Caco-2 (cell line): ENCODE results near the gene ZNRF3. TPM values are rescaled to one million over a fixed set of nuclear protein-coding genes. Genes with fewer than 3 reads are reported as not detected.
A peak's percentile ranks its signal among the peaks of the same experiment; 100 is the strongest.

Source experiments
- BruUV-seq: library from RNA; stranded (reverse); fragments of 400-500 nt; replicated peaks from 2 replicates; lab custom pipeline; 2021; lab: Mats Ljungman, UMichigan
- CTCF ChIA-PET: fragments of 300-600 bp; sonication (Branson Sonifier 250); formaldehyde crosslinking; loops from one replicate; lab custom pipeline; 2022; ENCODE audit warnings: antibody characterized with exemption; lab: Charles Lee
- POLR2A ChIA-PET: fragments of 300-600 bp; sonication (Branson Sonifier 250); formaldehyde crosslinking; loops from one replicate; lab custom pipeline; 2022; ENCODE audit warnings: antibody characterized with exemption; lab: Charles Lee
- DNase-seq, 2 experiments: peaks; one replicate each; pipeline versions ENCODE4 v3.0.0 to v3.0.0-alpha.2; 2020 to 2022
- H3K27me3 ChIP-seq: replicated peaks from 2 replicates; pipeline ENCODE4 v1.6.0; 2011; ENCODE audit warnings: low read length; ENCODE audit not compliant: control insufficient read depth, insufficient read depth
- H3K36me3 ChIP-seq: 2 replicates; pipeline ENCODE4 v1.5.1; 2011; ENCODE audit warnings: low read length; ENCODE audit not compliant: control insufficient read depth, insufficient read depth
- H3K4me1 ChIP-seq: fragments of 250-450 bp; sonication (Bioruptor Pico); 2 replicates; pipeline ENCODE4 v1.5.1; 2020; ENCODE audit warnings: mild to moderate bottlenecking
- H3K4me3 ChIP-seq: 2 replicates; pipeline ENCODE4 v1.5.1; 2011; ENCODE audit warnings: low read depth, mild to moderate bottlenecking, control low read depth, low read length
- H3K9me3 ChIP-seq: fragments of 250-450 bp; sonication (Bioruptor Pico); 2 replicates; pipeline ENCODE4 v1.5.1; 2020; ENCODE audit warnings: mild to moderate bottlenecking, moderate library complexity
- H3K27ac Mint-ChIP-seq: one replicate; pipeline ENCODE4 v1.8.0; 2022; ENCODE audit warnings: mixed read lengths; ENCODE audit not compliant: unreplicated experiment
- H3K27me3 Mint-ChIP-seq: one replicate; pipeline ENCODE4 v1.8.0; 2022; ENCODE audit warnings: mixed read lengths; ENCODE audit not compliant: insufficient read depth, unreplicated experiment
- H3K36me3 Mint-ChIP-seq: one replicate; pipeline ENCODE4 v1.8.0; 2022; ENCODE audit warnings: mild to moderate bottlenecking, mixed read lengths; ENCODE audit not compliant: insufficient read depth, unreplicated experiment
- H3K4me1 Mint-ChIP-seq: one replicate; pipeline ENCODE4 v1.8.0; 2022; ENCODE audit warnings: low read depth, mixed read lengths; ENCODE audit not compliant: unreplicated experiment
- H3K4me3 Mint-ChIP-seq: one replicate; pipeline ENCODE4 v1.8.0; 2022; ENCODE audit warnings: mild to moderate bottlenecking, moderate library complexity, mixed read lengths; ENCODE audit not compliant: unreplicated experiment
- H3K9me3 Mint-ChIP-seq: one replicate; pipeline ENCODE4 v1.8.0; 2022; ENCODE audit warnings: mixed read lengths; ENCODE audit not compliant: unreplicated experiment
- intact Hi-C: fragments of 100-400 bp; cut with micrococcal nuclease; formaldehyde crosslinking; loops from one replicate; pipeline ENCODE4 v1.10.0; 2022; ENCODE audit not compliant: unreplicated experiment
- total RNA-seq: library from RNA; stranded (reverse); gene quantifications from 2 replicates; pipeline ENCODE4 v1.2.3, GENCODE V29; 2022
- TF ChIP-seq, protein P1 (sequence below), 2 experiments: fragments of 200-600 bp in 1 of 2; IDR thresholded peaks; 1 replicate in 1 of 2; 2 replicates in 1 of 2; pipeline versions ENCODE4 v1.5.1 to v1.8.0; 2011 to 2022; ENCODE audit warnings: antibody characterized with exemption in 1 of 2, control low read depth in 1 of 2, inconsistent platforms in 1 of 2, low read depth in 1 of 2, low read length in 1 of 2, mild to moderate bottlenecking in 1 of 2, moderate library complexity in 1 of 2; ENCODE audit not compliant: insufficient read depth in 1 of 2, severe bottlenecking in 1 of 2, unreplicated experiment in 1 of 2

Gene ZNRF3
- total RNA-seq, 1 experiment from 2014 or later: 41.1 TPM

DNA sequence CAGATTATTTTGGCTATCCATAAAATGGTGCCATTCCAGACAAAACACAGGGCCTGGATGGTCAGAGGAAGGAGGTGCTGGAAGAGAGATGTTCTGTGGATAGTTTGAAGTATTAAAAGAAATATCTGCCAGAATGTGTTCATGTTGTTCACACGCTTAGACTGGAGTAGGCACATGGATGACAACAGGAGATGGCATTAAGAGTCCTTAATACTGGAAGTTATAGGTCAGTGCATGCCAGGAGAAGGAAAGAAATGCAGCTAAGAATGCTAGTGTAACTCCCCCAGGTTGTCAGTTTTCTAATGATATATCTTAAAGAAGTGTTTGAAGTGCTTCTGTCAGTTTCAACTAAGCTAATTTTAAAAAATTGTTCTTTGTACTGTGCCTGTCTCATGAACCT is 209.7 kb downstream of the ZNRF3 start:
- Histone ChIP-seq H3K9me3 (no peaks in the 10 kb centered on the region), H3K4me3 (no peak overlapping the region), H3K4me1 (peaks cover 26% of the 10 kb centered on the region), H3K27me3 (no peaks in the 10 kb centered on the region), H3K36me3 (no peaks in the 10 kb centered on the region)
- ChIA-PET POLR2A (no interaction called here), CTCF (no interaction called here)
- peaks cover 36% of the 10 kb centered on the region for H3K4me1 Mint-ChIP-seq
- intact Hi-C loops: no loop called here
- H3K27ac Mint-ChIP-seq: peak overlapping the region; percentile 17
- no TSS peak for BruUV-seq
- H3K4me3 Mint-ChIP-seq: no peak overlapping the region
- peaks cover 15% of the 10 kb centered on the region for H3K36me3 Mint-ChIP-seq
- TF ChIP-seq, protein P1, sequence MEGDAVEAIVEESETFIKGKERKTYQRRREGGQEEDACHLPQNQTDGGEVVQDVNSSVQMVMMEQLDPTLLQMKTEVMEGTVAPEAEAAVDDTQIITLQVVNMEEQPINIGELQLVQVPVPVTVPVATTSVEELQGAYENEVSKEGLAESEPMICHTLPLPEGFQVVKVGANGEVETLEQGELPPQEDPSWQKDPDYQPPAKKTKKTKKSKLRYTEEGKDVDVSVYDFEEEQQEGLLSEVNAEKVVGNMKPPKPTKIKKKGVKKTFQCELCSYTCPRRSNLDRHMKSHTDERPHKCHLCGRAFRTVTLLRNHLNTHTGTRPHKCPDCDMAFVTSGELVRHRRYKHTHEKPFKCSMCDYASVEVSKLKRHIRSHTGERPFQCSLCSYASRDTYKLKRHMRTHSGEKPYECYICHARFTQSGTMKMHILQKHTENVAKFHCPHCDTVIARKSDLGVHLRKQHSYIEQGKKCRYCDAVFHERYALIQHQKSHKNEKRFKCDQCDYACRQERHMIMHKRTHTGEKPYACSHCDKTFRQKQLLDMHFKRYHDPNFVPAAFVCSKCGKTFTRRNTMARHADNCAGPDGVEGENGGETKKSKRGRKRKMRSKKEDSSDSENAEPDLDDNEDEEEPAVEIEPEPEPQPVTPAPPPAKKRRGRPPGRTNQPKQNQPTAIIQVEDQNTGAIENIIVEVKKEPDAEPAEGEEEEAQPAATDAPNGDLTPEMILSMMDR (IDR thresholded peaks at IDR 0.05; ENCODE audit: insufficient read depth in 1 of 2, low read depth in 1 of 2, low read length in 1 of 2, severe bottlenecking in 1 of 2, unreplicated experiment in 1 of 2): no peak
- DNase-seq: no peak
- no peaks in the 10 kb centered on the region for H3K27me3 Mint-ChIP-seq
- H3K9me3 Mint-ChIP-seq: no peaks in the 10 kb centered on the region

DNA sequence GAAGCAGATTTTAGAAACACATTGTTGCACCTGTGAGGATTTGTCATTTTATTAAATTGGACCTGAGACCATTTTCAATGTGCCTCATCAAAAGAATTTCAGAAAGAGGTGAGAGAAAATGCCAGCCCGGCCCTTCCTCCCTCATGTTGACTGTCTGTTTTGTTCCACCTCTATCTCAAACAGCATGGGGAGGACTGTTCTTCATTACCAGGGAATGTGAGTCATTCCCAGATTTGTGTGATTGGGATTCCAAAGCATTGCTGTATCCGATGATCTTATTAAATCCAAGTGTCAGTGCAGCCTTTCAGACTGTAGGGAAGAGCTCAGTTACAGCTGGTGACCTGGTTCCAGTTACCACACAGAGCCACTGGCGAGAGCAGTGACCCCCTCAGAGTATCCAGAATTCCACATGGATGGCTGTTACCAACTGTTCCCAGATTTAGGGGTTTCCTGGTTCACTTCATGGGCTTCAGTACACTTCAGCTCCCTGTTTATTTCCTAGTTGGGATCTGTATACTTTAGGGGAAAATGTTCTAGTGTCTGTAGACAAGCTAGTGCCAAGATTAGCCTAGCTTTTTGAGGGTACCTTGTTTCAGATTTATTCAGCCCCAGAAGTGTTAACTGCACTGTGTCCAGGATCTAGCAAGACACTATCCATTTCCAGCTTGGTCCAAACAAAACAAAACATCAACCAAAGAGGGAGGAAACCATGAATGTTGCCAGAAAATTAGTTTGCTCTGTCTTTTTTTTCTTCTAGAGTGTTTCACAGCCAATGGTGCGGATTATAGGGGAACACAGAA is 210.3 kb downstream of the ZNRF3 start:
- no peak overlapping the region for H3K4me3 Mint-ChIP-seq
- no peak for DNase-seq
- peak overlapping the region; percentile 17 for H3K27ac Mint-ChIP-seq
- H3K4me1 Mint-ChIP-seq: peaks cover 36% of the 10 kb centered on the region
- H3K9me3 Mint-ChIP-seq: no peaks in the 10 kb centered on the region
- H3K36me3 Mint-ChIP-seq: peaks cover 18% of the 10 kb centered on the region
- no peaks in the 10 kb centered on the region for H3K36me3 ChIP-seq
- BruUV-seq: no TSS peak
- ChIA-PET CTCF (no interaction called here), POLR2A (interaction anchor here (0.6 kb wide), 1 partner anchor 28 kb away, joined by 4 read pairs; no protein-coding TSS in a partner anchor)
- no peaks in the 10 kb centered on the region for H3K27me3 Mint-ChIP-seq
- intact Hi-C loops: no loop called here
- H3K27me3 ChIP-seq: no peaks in the 10 kb centered on the region
- TF ChIP-seq, protein P1 (IDR thresholded peaks at IDR 0.05; ENCODE audit: insufficient read depth in 1 of 2, low read depth in 1 of 2, low read length in 1 of 2, severe bottlenecking in 1 of 2, unreplicated experiment in 1 of 2): no peak
- peaks cover 26% of the 10 kb centered on the region for H3K4me1 ChIP-seq
- no peaks in the 10 kb centered on the region for H3K9me3 ChIP-seq
- no peak overlapping the region for H3K4me3 ChIP-seq

DNA sequence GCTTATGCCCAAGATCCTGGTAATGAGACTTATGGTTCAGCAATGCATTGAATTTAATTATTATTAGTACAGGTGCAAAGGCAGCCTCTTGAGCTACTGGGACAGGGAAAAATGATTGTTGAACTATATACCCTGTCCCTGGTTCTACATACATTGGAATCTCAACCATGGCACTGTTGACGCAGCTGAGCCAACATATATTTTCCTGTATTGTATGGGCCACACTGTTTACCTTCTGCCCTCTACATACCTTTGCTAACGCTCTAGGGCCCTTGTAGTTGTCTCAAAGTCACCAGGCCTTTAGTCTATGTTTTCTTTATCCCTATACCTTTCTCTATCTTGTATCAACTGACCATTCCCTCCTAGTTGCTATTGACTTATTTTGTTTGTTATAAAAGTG is 212.1 kb downstream of the ZNRF3 start:
- Histone ChIP-seq H3K36me3 (no peaks in the 10 kb centered on the region), H3K4me1 (peaks cover 26% of the 10 kb centered on the region), H3K9me3 (no peaks in the 10 kb centered on the region), H3K27me3 (no peaks in the 10 kb centered on the region), H3K4me3 (no peak overlapping the region)
- Mint-ChIP-seq H3K36me3 (peaks cover 33% of the 10 kb centered on the region), H3K4me3 (no peak overlapping the region), H3K9me3 (no peaks in the 10 kb centered on the region), H3K27ac (peak overlapping the region; percentile 5), H3K27me3 (no peaks in the 10 kb centered on the region), H3K4me1 (peaks cover 22% of the 10 kb centered on the region)
- DNase-seq: peak; percentile 47 to 62
- intact Hi-C loops: no loop called here
- ChIA-PET POLR2A (interaction anchor here (1.0 kb wide), 1 partner anchor 23 kb away, joined by 12 read pairs; the partner anchor contains the start of gene KREMEN1), CTCF (interaction anchor here (0.5 to 1.4 kb wide), 3 partner anchors 21 to 59 kb away, joined by 3 to 4 read pairs (median 3); no protein-coding TSS in a partner anchor)
- TF ChIP-seq, protein P1 (IDR thresholded peaks at IDR 0.05; ENCODE audit: insufficient read depth in 1 of 2, low read depth in 1 of 2, low read length in 1 of 2, severe bottlenecking in 1 of 2, unreplicated experiment in 1 of 2): no peak
- no TSS peak for BruUV-seq
